ENCODE data around the gene PTTG1IP.

DNA sequence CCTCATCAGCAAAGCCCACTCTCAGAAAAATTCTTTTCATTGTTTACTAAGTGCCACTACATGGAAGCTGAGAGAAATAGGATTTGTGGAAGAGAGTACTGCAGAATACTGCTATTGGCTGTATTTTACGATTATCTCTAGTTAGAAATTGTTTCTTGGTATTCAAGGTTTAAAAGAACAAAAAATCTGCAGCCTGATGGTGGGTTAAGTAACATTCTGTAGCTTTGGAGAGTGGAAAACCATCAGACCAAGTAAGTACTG is 27.3 kb downstream of the PTTG1IP start:
- TF ChIP-seq POLR2AphosphoS5 (IDR thresholded peaks at IDR 0.05): no peak
- TF ChIP-seq POLR2A (IDR thresholded peaks at IDR 0.05): no peak

Data from prostate gland (tissue), 1 donor.